Spleen (tissue), 11 donors: ENCODE results near the gene MYPN. TPM values are rescaled to one million over a fixed set of nuclear protein-coding genes. Genes with fewer than 3 reads are reported as not detected.

Experiments used
- DNase-seq: peaks from one replicate; pipeline ENCODE4 v3.0.0-alpha.2; 2020
- H3K27ac ChIP-seq, 8 donors: fragments of 200-600 bp; sonication (generic) in 7 of 8; 1 replicate in 4 of 8; 2 replicates in 4 of 8; pipeline versions ENCODE4 v1.5.0 to v1.8.0; 2016 to 2021; ENCODE audit warnings: inconsistent platforms in 4 of 8, mild to moderate bottlenecking in 4 of 8, moderate library complexity in 1 of 8
- H3K27me3 ChIP-seq, 7 donors: fragments of 200-600 bp; sonication (generic) in 6 of 7; replicated peaks in 1 of 7; 1 replicate in 4 of 7; 2 replicates in 3 of 7; pipeline versions ENCODE4 v1.5.0 to v1.8.0; 2016 to 2021; ENCODE audit warnings: inconsistent platforms in 3 of 7, mild to moderate bottlenecking in 1 of 7
- H3K36me3 ChIP-seq, 6 donors: fragments of 200-600 bp; sonication (generic) in 5 of 6; 1 replicate in 4 of 6; 2 replicates in 2 of 6; pipeline versions ENCODE4 v1.5.0 to v1.8.0; 2016 to 2021; ENCODE audit warnings: inconsistent platforms in 2 of 6
- H3K4me1 ChIP-seq, 6 donors: fragments of 200-600 bp; sonication (generic) in 5 of 6; 1 replicate in 3 of 6; 2 replicates in 3 of 6; pipeline versions ENCODE4 v1.5.0 to v1.8.0; 2016 to 2021; ENCODE audit warnings: inconsistent platforms in 3 of 6
- H3K4me3 ChIP-seq, 8 donors: fragments of 200-600 bp; sonication (generic) in 7 of 8; 1 replicate in 4 of 8; 2 replicates in 4 of 8; pipeline versions ENCODE4 v1.5.0 to v1.8.0; 2016 to 2021; ENCODE audit warnings: inconsistent platforms in 4 of 8, mild to moderate bottlenecking in 4 of 8, moderate library complexity in 2 of 8
- H3K9me3 ChIP-seq, 8 donors: fragments of 200-600 bp; sonication (generic) in 7 of 8; 1 replicate in 4 of 8; 2 replicates in 4 of 8; pipeline versions ENCODE4 v1.5.0 to v1.8.0; 2016 to 2021; ENCODE audit warnings: inconsistent platforms in 4 of 8
- POLR2A ChIP-seq, 3 donors: fragments of 450-650 bp; IDR thresholded peaks; one replicate each; pipeline ENCODE4 v1.5.1; 2017; ENCODE audit warnings: antibody characterized with exemption in 3 of 3, mild to moderate bottlenecking in 1 of 3
- POLR2AphosphoS5 ChIP-seq, 3 donors: sonication (generic); formaldehyde crosslinking; IDR thresholded peaks; one replicate each; pipeline ENCODE4 v1.5.1; 2017; ENCODE audit warnings: antibody characterized with exemption in 3 of 3
- WGBS, 5 donors: extraction: QIAGEN DNeasy Blood & Tissue Kit in 3 of 5; methylation state at CpG; one replicate each; pipeline versions ENCODE4 v1.1.5 to v1.1.7; 2013 to 2018; 5-methylcytosine and 5-hydroxymethylcytosine counted together
- intact Hi-C: fragments of 100-400 bp; cut with DNase I; formaldehyde crosslinking; loops from one replicate; pipeline ENCODE4 v1.15.0; 2023; ENCODE audit warnings: low total_unique reads
- polyA plus RNA-seq, 3 donors: library from polyadenylated mRNA; stranded (reverse); fragments of 200-250 nt; gene quantifications; one replicate each; pipeline ENCODE4 v1.2.1, GENCODE V29; 2013
- total RNA-seq, 7 donors: library from RNA; depleted of rRNA in 3 of 7; stranded (reverse); fragments of >200 nt in 3 of 7; fragmentation: NEBNext Ultra II Directional in 4 of 7; extraction: Animal tissue kit (Norgen Biotek cat#: 25700) in 4 of 7; gene quantifications; one replicate each; pipeline versions ENCODE4 v1.1.0 to v1.2.1, GENCODE V29; 2016 to 2021
- TF ChIP-seq, protein P1 (sequence below), 11 experiments: fragments of 200-600 bp in 7 of 11; fragments of 450-650 bp in 4 of 11; sonication (generic) in 4 of 11; IDR thresholded peaks in 8 of 11; conservative IDR thresholded peaks in 3 of 11; 1 replicate in 7 of 11; 2 replicates in 4 of 11; pipeline versions ENCODE4 v1.4.0 to v1.8.0; 2016 to 2021; ENCODE audit warnings: antibody characterized with exemption in 11 of 11, inconsistent platforms in 4 of 11, mild to moderate bottlenecking in 1 of 11
- donor health status: healthy with polysubstance abuse.
- donor health status: DM: no; HTN: no; CAD: no; lungs with moderate emphysema.
- donor health status: DM: no; HTN: no; CAD: no.
- donor health status: Bipolar disorder and iron deficiency.
- donor health status: healthy.
- donor health status: DM: no; HTN: no; CAD: no.
- donor health status: DM: yes; HTN: yes; CAD: no.

MYPN gene
- total and polyA plus RNA-seq, 10 donors, result 0.03 to 0.94 (median 0.06) TPM; not detected in 5

DNA sequence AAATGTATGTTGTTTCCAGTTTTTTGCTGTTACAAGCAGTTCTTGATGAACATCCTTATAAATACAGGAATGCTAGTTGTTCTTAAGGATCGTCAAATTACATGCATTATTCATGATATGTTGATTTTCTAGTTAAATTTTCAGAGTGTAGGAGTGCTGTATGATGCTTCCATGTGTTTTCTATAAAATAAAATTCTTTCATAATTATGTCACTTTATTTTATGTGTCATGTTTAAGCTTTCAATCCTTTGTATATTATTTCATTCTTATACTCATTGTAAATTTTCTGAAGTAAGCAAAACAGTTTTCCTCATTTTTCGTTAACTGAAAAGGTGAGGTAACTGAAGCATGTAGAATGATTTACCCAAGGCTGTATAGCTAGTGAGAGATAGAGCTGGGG, 16.8 kb upstream of the MYPN start:
- H3K36me3 ChIP-seq, result no peaks in the 10 kb centered on the region
- H3K9me3 ChIP-seq, result peaks cover 0 to 5% (median 0%) of the 10 kb centered on the region in 8 donors
- no peak overlapping the region for H3K27ac ChIP-seq
- intact Hi-C loops, result no loop called here
- peaks cover 0 to 10% (median 2%) of the 10 kb centered on the region in 6 donors for H3K4me1 ChIP-seq
- no peaks in the 10 kb centered on the region for H3K27me3 ChIP-seq
- WGBS, 5 donors, result 92 to 96% (median 95%) methylated on average over 2 of the region's 2 CpGs
- no peak overlapping the region for H3K4me3 ChIP-seq
- no peak for TF ChIP-seq POLR2AphosphoS5 (IDR thresholded peaks at IDR 0.05)
- TF ChIP-seq, protein P1, sequence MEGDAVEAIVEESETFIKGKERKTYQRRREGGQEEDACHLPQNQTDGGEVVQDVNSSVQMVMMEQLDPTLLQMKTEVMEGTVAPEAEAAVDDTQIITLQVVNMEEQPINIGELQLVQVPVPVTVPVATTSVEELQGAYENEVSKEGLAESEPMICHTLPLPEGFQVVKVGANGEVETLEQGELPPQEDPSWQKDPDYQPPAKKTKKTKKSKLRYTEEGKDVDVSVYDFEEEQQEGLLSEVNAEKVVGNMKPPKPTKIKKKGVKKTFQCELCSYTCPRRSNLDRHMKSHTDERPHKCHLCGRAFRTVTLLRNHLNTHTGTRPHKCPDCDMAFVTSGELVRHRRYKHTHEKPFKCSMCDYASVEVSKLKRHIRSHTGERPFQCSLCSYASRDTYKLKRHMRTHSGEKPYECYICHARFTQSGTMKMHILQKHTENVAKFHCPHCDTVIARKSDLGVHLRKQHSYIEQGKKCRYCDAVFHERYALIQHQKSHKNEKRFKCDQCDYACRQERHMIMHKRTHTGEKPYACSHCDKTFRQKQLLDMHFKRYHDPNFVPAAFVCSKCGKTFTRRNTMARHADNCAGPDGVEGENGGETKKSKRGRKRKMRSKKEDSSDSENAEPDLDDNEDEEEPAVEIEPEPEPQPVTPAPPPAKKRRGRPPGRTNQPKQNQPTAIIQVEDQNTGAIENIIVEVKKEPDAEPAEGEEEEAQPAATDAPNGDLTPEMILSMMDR (IDR thresholded peaks at IDR 0.05 in 8 of 11, conservative IDR thresholded peaks at IDR 0.05 in 3 of 11), result no peak
- TF ChIP-seq POLR2A (IDR thresholded peaks at IDR 0.05), result no peak
- no peak for DNase-seq

DNA sequence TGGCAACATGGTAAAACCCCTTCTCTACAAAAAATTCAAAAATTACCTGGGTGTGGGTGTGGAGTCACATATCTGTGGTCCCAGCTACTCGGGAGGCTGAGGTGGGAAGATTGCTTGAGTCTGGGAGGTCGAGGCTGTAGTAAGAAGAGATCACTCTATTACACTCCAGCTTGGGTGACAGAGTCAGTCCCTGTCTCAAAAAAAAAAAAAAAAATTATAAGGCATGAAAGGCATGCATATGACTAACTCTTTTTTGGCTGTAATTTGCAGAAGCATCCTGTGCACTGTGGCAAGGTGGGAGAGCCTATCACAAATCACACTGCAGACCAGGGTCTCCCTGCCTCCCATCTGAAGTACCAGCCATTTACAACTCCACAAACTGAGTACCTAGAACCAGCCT, 14.1 kb upstream of the MYPN start:
- WGBS, 5 donors, result 72 to 89% (median 82%) methylated on average over 2 of the region's 2 CpGs
- intact Hi-C loops, result no loop called here
- Histone ChIP-seq H3K9me3 (peaks cover 0 to 5% (median 0%) of the 10 kb centered on the region in 8 donors), H3K4me1 (no peaks in the 10 kb centered on the region), H3K27ac (no peak overlapping the region), H3K4me3 (no peak overlapping the region), H3K27me3 (no peaks in the 10 kb centered on the region), H3K36me3 (no peaks in the 10 kb centered on the region)
- DNase-seq, result no peak
- TF ChIP-seq, protein P1 (IDR thresholded peaks at IDR 0.05 in 8 of 11, conservative IDR thresholded peaks at IDR 0.05 in 3 of 11), result no peak

DNA sequence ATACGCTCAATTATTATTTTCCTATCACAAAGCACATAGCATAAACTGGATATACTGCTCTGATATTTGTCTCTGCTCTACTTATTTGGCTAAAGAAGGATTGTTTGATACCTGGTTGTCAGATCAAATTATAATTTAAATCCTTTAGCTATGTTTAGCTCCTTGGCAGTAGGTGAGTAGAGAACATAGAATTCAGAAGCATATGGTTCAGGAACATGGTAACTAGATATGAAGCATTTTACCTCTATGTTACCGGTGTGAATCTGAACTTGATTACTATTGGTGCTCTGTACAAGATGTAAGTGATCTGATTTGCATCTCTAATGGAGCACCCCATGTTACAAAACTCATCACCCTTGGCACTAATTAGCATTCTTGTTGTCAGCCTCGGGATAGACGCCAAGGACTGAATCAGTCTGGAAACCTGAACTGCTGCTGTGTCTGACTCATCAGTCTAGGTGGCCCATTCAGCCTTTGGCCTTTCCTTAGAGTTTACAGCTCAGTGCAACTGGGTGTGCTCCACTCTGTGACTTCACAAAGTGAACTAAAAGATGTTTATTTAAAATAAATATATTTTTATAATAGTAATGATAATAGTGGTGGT, 12.3 kb upstream of the MYPN start:
- Histone ChIP-seq H3K4me1 (no peaks in the 10 kb centered on the region), H3K27ac (no peak overlapping the region), H3K9me3 (peaks cover 0 to 5% (median 0%) of the 10 kb centered on the region in 8 donors), H3K36me3 (no peaks in the 10 kb centered on the region), H3K27me3 (no peaks in the 10 kb centered on the region), H3K4me3 (no peak overlapping the region)
- no peak for DNase-seq
- intact Hi-C loops, result no loop called here
- WGBS, 5 donors, result 71 to 87% (median 81%) methylated on average over 4 of the region's 4 CpGs
- no peak for TF ChIP-seq POLR2AphosphoS5 (IDR thresholded peaks at IDR 0.05)
- no peak for TF ChIP-seq POLR2A (IDR thresholded peaks at IDR 0.05)
- TF ChIP-seq, protein P1 (IDR thresholded peaks at IDR 0.05 in 8 of 11, conservative IDR thresholded peaks at IDR 0.05 in 3 of 11), result no peak

DNA sequence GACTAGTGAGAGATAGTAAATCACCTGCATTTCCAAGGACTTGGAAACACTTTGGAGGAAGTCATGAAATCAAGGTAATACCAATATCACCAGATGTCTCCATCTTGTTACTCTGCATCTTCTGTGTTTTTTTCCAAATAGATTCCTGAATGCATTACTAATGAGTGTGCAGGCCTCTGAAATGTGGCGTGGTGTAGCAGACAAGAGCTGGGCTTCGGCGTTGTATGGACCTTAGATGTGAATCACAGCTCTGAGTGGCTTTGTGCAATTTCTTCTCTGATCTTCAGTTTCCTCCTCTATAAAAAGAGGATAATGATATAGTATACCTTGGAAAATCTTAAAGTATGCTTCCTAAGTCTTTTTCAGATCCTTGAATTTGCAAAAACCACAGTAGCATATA, 9.6 kb upstream of the MYPN start:
- Histone ChIP-seq H3K4me3 (no peak overlapping the region), H3K27ac (no peak overlapping the region), H3K9me3 (no peaks in the 10 kb centered on the region), H3K36me3 (no peaks in the 10 kb centered on the region), H3K4me1 (no peaks in the 10 kb centered on the region), H3K27me3 (no peaks in the 10 kb centered on the region)
- no peak for DNase-seq
- intact Hi-C loops, result no loop called here
- no peak for TF ChIP-seq POLR2AphosphoS5 (IDR thresholded peaks at IDR 0.05)
- TF ChIP-seq, protein P1 (IDR thresholded peaks at IDR 0.05 in 8 of 11, conservative IDR thresholded peaks at IDR 0.05 in 3 of 11), result no peak
- no peak for TF ChIP-seq POLR2A (IDR thresholded peaks at IDR 0.05)
- WGBS, 5 donors, result 91 to 98% (median 96%) methylated on average over 3 of the region's 3 CpGs
